DLD1 (cell line): ENCODE measurements around the gene NAALADL2.
"Not testable (repeated sequence)": the region's sequence is repeated elsewhere in the genome, so short reads cannot be mapped to it uniquely, and the experiment has no call there.

ENCODE experiments used
- in situ Hi-C: cut with HindIII; loops from 2 replicates; pipeline ENCODE4 v1.10.0; 2017; ENCODE audit warnings: low sequenced_read_pairs

Gene NAALADL2

DNA sequence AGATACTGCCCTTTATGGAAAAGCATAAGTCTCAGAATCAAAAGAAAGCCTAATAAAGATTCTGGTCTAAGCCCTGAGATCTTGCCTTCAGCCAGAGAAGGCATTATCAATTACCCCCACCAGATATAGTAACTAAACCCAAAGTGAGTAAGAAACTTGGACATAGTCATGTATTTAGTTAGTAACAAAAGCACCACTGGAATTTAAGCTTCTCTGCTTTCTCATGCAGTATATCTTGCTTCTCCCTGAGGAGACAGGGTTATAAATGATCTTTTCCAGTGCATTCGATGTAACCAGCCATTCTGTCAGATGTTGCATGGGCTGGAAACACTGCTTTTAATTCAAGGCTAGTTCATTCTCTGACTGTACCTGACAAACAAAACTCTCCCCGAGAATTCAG lies 946.7 kb downstream of the NAALADL2 start:
- in situ Hi-C loops = no loop called here

DNA sequence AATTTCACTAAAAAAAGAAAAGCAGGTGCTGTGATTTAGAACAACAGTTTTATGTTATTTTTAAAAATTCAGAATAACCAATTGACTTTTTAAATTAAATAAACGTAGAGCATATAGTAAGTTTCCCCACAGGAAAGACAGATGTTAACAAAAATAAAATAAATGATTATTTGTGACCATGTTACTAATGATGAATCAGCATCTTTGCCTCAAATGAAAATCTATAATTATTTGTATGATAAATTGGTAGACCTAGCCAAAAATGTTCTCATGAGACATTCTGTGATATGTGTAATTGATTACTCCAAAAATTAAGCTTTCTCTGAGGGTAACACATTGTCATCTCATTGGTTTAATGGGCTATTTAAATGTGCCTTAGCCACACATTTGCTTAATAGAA lies 948.0 kb downstream of the NAALADL2 start:
- in situ Hi-C loops = no loop called here

DNA sequence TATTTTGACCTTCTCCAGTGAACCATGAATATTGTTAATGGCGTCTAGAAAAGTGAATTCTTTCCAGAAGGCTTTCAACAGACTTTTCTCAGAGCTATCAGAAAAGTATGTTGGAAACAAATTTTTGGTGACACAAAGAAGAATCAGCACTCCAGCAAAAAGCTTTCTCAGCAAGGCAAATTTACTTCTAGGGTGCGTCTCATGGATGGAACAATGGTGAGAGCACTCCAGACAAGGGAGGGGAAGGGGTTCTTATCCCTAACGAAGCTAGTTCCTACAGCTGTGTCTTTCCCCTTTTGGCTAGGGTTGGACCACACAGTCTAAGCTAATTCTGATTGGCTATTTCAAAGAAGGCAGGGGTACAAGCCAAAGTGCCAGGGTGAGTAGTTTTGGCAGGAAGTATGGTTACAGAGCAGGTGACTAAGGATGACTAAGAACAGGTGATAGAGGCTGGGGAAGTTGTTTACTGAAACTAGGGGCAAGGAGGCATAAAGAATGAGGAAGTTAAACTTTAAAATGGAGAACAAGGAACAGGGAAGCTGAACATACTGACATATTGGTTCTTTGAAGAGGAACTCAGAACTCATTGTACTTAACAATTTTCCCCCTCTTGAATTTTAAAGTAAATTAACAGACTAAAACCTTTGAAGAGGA lies 959.8 kb downstream of the NAALADL2 start:
- in situ Hi-C loops = no loop called here

DNA sequence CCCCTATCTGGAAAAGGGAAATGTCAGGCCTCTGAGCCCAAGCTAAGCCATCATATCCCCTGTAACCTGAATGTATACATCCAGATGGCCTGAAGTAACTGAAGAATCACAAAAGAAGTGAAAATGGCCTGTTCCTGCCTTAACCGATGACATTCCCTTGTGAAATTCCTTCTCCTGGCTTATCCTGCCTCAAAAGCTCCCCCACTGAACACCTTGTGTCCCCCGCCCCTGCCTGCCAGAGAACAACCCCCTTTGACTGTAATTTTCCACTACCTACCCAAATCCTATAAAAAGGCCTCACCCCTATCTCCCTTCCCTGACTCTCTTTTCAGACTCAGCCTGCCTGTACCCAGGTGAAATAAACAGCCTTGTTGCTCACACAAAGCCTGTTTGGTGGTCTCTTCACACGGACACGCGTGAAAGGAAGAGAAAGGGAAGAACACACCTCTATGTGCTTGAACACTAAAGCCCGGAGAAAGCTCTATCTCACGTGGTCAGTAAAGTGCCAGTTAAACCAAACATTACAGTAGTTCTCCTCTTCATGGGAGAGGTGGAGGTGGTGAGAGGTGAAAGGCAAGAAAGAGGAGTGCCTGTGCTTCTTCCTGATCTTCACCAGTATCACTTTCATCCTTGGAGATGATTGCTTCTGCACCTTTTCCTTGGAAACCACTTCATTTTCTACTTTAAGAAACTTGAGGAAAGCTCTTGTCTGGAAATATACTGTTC lies 963.8 kb downstream of the NAALADL2 start:
- in situ Hi-C loops = not testable (repeated sequence)

DNA sequence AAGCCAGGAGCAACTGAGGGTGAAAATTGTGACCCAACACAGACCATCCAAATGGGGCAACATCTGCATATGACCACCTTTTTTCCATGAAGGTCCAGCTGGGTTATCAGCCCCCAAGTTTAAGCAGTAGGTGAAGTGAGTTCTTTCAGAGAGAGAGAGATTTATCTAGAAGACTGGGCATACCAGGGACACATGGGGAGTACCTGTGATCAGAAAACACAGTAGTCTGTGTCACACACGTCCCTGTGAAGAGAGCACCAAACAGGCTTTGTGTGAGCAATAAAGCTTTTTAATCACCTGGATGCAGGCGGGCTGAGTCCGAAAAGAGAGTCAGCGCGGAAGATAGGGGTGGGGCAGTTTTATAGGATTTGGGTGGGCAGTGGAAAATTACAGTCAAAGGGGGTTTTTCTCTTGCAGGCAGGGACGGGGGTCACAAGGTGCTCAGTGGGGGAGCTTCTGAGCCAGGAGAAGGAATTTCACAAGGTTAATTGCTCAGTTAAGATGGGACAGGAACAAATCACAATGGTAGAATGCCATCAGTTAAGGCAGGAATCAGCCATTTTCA lies 966.0 kb downstream of the NAALADL2 start:
- in situ Hi-C loops = not testable (repeated sequence)

DNA sequence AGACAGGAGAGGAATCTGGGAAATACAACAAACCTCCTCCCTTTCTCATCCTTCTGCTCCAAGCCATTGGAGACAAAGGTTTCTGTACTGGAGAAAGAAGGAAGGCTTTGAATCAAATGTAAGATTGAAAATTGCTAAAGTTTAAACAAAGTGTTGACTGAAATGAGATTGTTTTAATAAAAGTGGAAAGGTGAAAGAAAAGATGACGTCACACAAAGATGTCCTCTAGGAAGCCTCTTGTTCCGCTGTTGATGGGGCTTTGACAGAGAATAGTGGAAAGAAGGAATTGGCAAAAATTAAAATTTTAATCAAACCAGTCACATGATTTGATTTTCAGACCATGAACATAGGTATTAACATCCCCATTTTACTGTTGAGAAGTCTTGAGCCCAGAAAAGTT lies 967.6 kb downstream of the NAALADL2 start:
- in situ Hi-C loops = no loop called here

DNA sequence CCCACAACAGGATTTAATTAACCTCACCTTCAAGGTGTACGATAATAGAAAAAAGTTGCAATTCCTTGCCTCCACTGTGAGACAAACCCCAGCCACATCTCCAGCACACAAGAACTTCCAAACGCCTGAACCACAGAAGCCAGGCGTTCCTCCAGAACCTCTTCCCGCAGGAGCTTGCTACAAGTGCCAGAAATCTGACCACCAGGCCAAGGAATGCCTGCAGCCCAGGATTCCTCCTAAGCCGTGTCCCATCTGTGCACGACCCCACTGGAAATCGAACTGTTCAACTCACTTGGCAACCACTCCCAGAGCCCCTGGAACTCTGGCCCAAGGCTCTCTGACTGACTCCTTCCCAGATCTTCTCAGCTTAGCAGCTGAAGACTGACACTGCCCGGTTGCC lies 970.7 kb downstream of the NAALADL2 start:
- in situ Hi-C loops = not testable (repeated sequence)

DNA sequence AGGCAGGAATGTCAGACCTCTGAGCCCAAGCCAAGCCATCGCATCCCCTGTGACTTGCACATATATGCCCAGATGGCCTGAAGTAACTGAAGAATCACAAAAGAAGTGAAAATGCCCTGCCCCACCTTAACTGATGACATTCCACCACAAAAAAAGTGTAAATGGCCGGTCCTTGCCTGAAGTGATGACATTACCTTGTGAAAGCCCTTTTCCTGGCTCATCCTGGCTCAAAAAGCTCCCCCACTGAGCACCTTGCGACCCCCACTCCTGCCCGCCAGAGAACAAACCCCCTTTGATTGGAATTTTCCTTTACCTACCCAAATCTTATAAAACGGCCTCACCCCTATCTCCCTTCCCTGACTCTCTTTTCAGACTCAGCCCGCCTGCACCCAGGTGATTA lies 976.6 kb downstream of the NAALADL2 start:
- in situ Hi-C loops = not testable (repeated sequence)

DNA sequence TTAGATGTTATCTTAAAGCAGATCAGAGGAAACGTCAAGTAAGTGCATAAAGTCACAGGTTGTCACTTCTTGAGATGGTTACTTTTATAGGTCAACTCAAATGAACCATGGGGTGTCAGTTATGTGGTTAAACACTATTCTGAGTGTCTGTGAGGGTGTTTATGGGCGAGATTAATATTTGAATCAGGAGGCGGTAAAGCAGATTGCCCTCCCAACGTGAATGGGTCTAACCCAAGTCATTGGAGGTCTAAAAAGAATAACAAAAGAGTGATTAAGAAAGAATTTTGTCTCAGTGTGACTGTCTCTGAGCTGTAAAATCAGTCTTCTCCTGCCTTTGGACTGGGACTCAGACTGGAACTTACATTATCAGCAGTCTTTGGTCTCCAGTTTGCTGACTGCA lies 977.5 kb downstream of the NAALADL2 start:
- in situ Hi-C loops = no loop called here

DNA sequence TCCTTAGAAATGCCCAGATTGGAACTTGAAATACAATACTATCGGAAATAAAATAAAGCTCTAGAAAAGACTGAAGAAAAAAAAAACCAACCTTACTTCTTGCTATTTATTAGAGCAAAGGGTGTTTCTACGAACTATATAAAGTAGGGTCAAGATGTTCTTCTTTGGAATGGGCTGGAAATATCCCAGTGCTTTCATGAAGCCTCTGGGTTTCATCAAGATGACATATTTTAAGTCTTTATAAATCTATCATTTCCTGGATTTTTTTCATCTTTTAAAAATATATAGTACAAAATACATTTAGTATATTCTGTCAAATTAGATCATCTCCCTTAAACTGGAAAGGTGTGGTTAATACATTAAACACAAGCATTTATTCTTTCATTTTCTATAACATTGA lies 978.8 kb downstream of the NAALADL2 start:
- in situ Hi-C loops = no loop called here

DNA sequence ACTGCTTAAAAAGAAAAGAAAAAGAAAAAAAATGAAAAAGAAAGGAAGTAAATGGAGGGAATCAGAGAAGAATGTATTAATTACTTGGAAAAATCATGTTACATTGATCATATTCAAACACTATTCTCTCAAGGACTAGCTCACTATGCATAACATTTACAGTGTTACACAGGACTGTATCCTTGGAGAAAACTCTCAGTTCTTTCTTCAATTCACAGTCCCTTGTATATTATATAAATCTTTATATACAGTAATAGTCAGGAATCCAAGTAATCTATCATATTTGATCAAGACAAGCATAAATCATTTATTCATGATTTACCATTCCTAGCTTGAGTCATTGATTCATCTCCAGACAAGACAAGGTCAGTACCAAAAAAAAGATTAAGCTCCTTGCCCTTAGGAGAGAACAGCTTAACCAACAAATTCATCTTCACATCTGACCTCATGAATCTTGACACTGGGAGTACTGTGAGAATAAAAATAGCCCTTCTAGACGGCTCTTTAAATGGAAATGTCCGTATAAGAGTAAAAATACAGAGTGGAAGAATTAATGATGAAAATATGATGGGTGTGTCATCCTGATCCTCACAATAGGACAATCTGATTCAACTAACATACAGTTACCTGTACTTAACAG lies 980.4 kb downstream of the NAALADL2 start:
- in situ Hi-C loops = no loop called here

DNA sequence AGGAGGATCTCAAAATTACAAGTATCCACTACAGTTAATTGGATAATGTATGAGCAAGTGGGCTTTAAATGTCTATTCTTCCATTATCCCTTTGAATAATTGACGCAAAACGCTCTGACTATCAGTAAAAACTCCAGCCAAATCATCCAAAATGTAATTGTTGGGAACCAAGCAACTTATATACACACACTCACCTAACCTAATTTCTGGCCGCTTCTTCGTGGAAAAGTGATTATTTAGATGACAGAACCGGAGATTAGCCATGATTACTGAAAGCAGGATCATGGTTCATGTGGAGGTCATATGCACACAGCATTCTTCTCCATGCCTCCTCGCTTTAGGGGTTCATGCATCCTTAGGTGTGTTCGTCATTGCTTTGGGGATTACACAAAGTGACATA lies 992.4 kb downstream of the NAALADL2 start:
- in situ Hi-C loops = no loop called here

DNA sequence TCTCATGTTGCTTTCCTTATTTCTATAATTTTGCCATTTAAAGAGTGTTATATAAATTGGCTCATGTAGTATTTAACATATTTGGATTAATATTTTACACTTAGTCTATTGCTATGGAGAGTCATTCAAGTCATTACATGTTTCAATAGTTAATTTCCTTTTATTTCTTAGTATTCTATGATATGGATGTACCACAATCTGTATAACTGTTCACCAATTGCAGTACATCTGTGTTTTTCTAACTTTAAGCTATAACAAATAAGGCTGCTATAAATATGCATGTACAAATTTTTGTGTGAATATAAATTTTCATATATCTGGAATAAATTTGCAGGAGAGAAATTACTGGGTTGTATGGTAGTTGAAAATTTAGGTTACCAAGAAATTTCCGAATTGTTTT lies 993.4 kb downstream of the NAALADL2 start:
- in situ Hi-C loops = no loop called here

DNA sequence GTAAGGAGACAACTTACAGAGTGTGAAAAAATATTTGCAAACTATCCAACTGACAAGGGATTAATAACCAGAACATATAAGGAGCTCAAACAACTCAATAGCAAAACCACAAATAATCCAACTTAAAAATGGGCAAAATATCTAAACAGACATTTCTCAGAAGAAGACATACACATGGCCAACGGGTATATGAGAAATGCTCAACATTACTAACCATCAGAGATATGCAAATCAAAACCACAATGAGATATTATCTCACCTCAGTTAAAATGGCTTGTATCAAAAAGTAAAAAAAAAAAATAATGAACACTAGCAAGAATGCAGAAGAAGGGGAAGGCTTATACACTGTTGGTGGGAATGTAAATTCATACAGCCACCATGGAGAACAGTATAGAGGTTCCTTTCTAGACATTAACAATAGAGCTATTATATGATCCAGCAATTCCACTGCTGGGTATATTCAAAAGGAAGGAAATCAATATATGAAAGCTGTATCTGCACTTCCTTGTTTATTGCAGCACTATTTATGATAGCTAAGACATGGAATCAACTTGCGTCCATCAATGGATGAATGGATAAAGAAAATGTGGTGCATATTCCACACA lies 998.6 kb downstream of the NAALADL2 start:
- in situ Hi-C loops = no loop called here
